ENCODE measurements around the gene HCFC1.

- TF ChIP-seq CTCF (IDR thresholded peaks at IDR 0.05; ENCODE audit: poor library complexity) (no peak), EZH2 (IDR thresholded peaks at IDR 0.05; ENCODE audit: borderline replicate concordance) (no peak), EZH2phosphoT487 (IDR thresholded peaks at IDR 0.05; ENCODE audit: low read depth, severe bottlenecking, unreplicated experiment) (no peak)
Measured at GRCh38 chrX:153921511-153922446, 49.8 kb downstream of the HCFC1 start.

Data from hepatocyte (in vitro differentiated cells).